Duodenal mucosa (tissue), 2 donors: Measurements from ENCODE around the gene DPYSL5.

Experiments used
- H3K27ac ChIP-seq: one replicate; pipeline ENCODE4 v1.7.0; 2013; ENCODE audit warnings: low read depth, low read length
- H3K27me3 ChIP-seq, 2 donors: one replicate each; pipeline ENCODE4 v1.7.0; 2013; ENCODE audit warnings: low read length in 2 of 2, control low read depth in 1 of 2; ENCODE audit not compliant: insufficient read depth in 2 of 2, control insufficient read depth in 1 of 2
- H3K36me3 ChIP-seq, 2 donors: one replicate each; pipeline ENCODE4 v1.7.0; 2013; ENCODE audit warnings: low read length in 2 of 2, control low read depth in 1 of 2; ENCODE audit not compliant: insufficient read depth in 2 of 2, control insufficient read depth in 1 of 2
- H3K4me1 ChIP-seq, 2 donors: one replicate each; pipeline ENCODE4 v1.7.0; 2013; ENCODE audit warnings: low read length in 2 of 2, control low read depth in 1 of 2; ENCODE audit not compliant: insufficient read depth in 2 of 2, control insufficient read depth in 1 of 2
- H3K4me3 ChIP-seq, 2 donors: one replicate each; pipeline ENCODE4 v1.7.0; 2013; ENCODE audit warnings: low read length in 2 of 2, low read depth in 1 of 2
- H3K9ac ChIP-seq, 2 donors: one replicate each; pipeline ENCODE4 v1.7.0; 2013; ENCODE audit warnings: low read length in 2 of 2, low read depth in 1 of 2
- H3K9me3 ChIP-seq, 2 donors: one replicate each; pipeline ENCODE4 v1.7.0; 2013; ENCODE audit warnings: low read length in 2 of 2, control low read depth in 1 of 2; ENCODE audit not compliant: control insufficient read depth in 1 of 2

DPYSL5 gene

GRCh38 chr2:26900831-26901321 lies 52.9 kb downstream of the DPYSL5 start:
- H3K9ac ChIP-seq = no peak overlapping the region
- no peaks in the 10 kb centered on the region for H3K27me3 ChIP-seq
- H3K4me1 ChIP-seq = peaks cover 7 to 8% of the 10 kb centered on the region in 2 donors
- H3K9me3 ChIP-seq = no peaks in the 10 kb centered on the region
- no peaks in the 10 kb centered on the region for H3K36me3 ChIP-seq
- H3K27ac ChIP-seq = no peak overlapping the region
- H3K4me3 ChIP-seq = no peak overlapping the region

DNA sequence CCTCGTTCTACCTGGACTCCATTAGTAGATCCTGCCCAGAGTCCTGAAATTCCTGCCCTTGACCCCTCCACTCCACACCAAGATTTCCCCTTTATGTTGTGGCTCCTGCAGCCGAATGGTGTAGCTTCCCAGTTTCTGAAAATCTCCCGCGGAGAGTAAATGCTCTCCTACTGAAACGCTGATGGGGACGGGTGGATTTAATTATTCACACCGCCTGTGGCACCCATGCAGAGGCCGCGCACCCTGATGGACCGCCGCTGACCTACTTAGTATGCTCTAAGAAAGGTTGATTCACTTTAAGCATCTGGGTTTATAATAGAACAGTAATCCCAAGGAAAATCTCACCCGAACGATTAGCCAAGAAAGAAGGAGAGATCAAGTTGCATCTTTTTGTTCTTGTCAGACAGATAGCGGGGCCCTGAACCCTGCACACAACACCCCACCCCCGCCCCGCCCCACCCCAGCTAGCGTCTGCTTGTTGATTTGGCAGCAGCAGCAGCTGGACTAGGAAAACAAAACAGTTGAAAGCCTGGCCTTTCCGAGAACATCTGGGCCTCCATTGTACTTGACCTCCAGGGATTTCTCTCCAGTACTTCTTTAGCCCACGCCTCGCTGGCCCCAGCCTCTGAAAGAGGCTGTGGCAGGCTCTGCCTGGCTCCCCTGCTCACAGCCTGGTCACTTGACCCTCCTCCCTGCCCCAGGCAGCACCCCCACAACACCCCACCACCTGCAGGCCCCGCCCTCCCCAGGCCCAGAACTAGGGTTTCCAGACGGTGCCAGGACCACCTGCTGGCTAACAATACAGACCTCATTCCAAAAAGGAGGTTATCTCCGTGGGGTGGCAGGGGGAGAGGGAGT lies 53.6 kb downstream of the DPYSL5 start:
- Histone ChIP-seq H3K4me1 (peaks cover 7 to 8% of the 10 kb centered on the region in 2 donors), H3K9ac (no peak overlapping the region), H3K36me3 (no peaks in the 10 kb centered on the region), H3K4me3 (no peak overlapping the region), H3K9me3 (no peaks in the 10 kb centered on the region), H3K27me3 (no peaks in the 10 kb centered on the region), H3K27ac (no peak overlapping the region)

- H3K36me3 ChIP-seq = no peaks in the 10 kb centered on the region
- H3K9ac ChIP-seq = no peak overlapping the region
- no peaks in the 10 kb centered on the region for H3K27me3 ChIP-seq
- no peak overlapping the region for H3K27ac ChIP-seq
- H3K9me3 ChIP-seq = no peaks in the 10 kb centered on the region
- H3K4me1 ChIP-seq = peaks cover 2 to 7% of the 10 kb centered on the region in 2 donors
- no peak overlapping the region for H3K4me3 ChIP-seq
Observed at GRCh38 chr2:26903676-26904075, 55.7 kb downstream of the DPYSL5 start.

DNA sequence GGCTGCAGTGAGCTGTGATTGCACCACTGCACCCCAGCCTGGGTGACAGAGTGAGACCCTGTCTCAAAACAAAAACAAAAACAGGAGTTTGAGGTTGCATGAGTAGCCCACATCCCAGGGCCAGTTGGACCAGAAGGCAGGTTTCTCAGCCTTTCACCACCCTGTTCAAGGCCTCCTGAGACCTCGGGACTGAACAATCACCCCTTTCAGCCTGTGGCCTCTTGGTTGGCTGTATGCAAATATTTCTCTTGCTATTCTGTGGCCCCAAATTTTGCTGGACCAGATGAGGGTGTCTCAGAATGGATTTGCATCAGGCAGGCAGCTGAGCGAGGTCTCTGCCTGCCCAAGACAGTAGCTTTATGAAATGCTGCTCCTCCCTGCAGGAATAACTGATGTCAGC lies 56.9 kb downstream of the DPYSL5 start:
- H3K9ac ChIP-seq = no peak overlapping the region
- no peaks in the 10 kb centered on the region for H3K36me3 ChIP-seq
- H3K9me3 ChIP-seq = no peaks in the 10 kb centered on the region
- peaks cover 0 to 7% of the 10 kb centered on the region in 2 donors for H3K4me1 ChIP-seq
- no peaks in the 10 kb centered on the region for H3K27me3 ChIP-seq
- no peak overlapping the region for H3K4me3 ChIP-seq
- no peak overlapping the region for H3K27ac ChIP-seq

DNA sequence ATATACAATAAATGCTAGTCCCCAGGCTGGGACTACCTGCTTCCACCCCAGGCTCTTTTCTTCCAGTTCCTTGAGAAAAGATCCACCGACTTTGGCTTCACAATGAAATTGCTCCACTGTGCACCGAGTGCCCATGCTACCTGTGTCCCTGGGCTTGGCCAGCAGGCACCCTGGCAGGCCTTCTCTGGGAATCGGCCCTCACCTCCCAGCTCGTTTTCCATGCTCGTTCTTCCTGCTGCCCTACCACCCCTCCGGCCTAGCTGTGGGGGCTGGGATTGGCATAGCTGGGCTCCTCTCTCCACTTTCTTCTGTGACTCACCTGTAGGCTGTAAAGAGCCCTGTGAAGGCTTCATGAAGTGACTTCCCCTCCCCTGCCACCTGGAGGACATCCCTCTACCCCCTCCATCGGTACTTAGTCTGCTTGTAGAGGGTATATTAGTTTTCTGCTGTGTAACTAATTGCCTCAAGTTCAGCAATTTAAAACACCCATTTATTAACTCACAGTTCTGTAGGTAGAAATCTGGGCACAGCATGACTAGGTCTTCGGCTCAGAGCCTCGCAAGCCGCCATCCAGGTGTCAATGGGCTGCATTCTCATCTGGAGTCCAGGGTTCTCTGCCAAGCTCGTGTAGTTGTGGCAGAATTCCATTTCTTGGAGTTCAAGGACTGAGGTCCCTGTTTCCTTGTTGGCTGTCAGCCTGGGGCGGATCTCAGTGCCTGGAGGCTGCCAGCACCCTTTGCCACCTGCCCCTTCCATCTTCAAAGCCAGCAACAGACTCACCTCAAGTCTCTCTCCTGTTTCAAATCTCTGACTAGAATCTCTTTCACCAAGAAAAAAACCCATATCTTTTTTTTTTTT lies 57.6 kb downstream of the DPYSL5 start:
- Histone ChIP-seq H3K36me3 (no peaks in the 10 kb centered on the region), H3K27ac (no peak overlapping the region), H3K9ac (no peak overlapping the region)

GRCh38 chr2:26907416-26907815 lies 59.5 kb downstream of the DPYSL5 start:
- no peak overlapping the region for H3K9ac ChIP-seq
- H3K36me3 ChIP-seq = no peaks in the 10 kb centered on the region
- H3K27me3 ChIP-seq = peaks cover 3 to 8% of the 10 kb centered on the region in 2 donors
- no peak overlapping the region for H3K27ac ChIP-seq
- peaks cover 0 to 7% of the 10 kb centered on the region in 2 donors for H3K4me1 ChIP-seq
- no peak overlapping the region for H3K4me3 ChIP-seq
- H3K9me3 ChIP-seq = no peaks in the 10 kb centered on the region

More for the DNA sequence above, 57.6 kb downstream of the DPYSL5 start:
- no peaks in the 10 kb centered on the region for H3K27me3 ChIP-seq
- H3K4me1 ChIP-seq = peaks cover 0 to 7% of the 10 kb centered on the region in 2 donors
- H3K4me3 ChIP-seq = no peak overlapping the region
- no peaks in the 10 kb centered on the region for H3K9me3 ChIP-seq

- H3K27ac ChIP-seq = no peak overlapping the region
- H3K9ac ChIP-seq = no peak overlapping the region
- H3K27me3 ChIP-seq = peaks cover 24 to 28% of the 10 kb centered on the region in 2 donors
- H3K9me3 ChIP-seq = no peaks in the 10 kb centered on the region
- H3K4me1 ChIP-seq = peaks cover 0 to 7% of the 10 kb centered on the region in 2 donors
- no peaks in the 10 kb centered on the region for H3K36me3 ChIP-seq
- H3K4me3 ChIP-seq = no peak overlapping the region
Observed at GRCh38 chr2:26910176-26910575, 62.2 kb downstream of the DPYSL5 start.

DNA sequence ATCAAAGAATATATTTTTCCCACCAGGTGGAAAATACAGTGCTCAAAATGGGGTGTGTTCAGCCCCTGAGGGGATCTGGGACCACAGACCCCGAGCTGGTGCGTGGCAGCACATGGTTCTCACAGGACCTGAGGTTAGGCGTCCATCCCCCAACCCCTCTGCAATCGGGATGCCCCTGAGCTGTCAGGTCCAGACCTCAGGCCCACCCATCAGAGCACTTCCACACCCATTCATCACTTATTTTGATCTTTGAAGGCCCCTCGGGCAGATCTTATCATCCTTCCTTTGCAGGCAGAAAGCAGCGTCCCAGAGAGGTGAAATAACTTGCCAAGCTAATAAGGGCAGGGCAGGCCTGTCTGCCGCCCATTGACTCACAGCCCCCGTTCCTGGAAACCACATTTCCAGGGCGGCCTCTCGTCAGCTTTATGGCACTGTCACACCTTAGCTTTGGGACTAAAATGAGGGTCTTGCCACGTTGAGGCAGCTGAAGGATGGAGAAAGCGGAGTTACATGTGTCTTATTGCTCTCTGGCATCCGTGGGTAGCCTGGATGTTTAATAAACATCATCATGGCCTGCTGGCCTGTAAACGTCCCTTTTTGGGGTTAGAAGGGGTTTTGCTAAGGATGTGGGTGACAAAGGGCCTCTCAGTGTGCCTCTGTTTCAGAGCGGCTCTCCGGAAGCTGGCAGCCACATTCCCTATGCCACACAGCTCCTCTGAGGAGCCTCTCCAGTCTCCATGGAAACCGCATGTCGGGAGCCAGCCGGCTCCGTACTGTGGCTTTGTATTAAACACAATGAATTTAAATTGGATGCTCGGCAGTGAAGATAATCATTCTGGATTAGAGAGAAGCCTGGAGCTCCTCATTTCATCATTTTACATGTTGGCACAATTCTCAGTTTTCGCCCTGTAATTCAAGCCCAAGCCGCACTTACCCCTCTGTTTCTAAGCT lies 64.3 kb downstream of the DPYSL5 start:
- Histone ChIP-seq H3K9me3 (no peaks in the 10 kb centered on the region), H3K4me1 (no peaks in the 10 kb centered on the region), H3K27ac (no peak overlapping the region), H3K36me3 (no peaks in the 10 kb centered on the region), H3K27me3 (peaks cover 24 to 31% of the 10 kb centered on the region in 2 donors), H3K9ac (no peak overlapping the region), H3K4me3 (no peak overlapping the region)

GRCh38 chr2:26913606-26913998 lies 65.7 kb downstream of the DPYSL5 start:
- Histone ChIP-seq H3K27me3 (peaks cover 24 to 31% of the 10 kb centered on the region in 2 donors), H3K27ac (no peak overlapping the region), H3K4me3 (no peak overlapping the region), H3K36me3 (no peaks in the 10 kb centered on the region), H3K4me1 (no peaks in the 10 kb centered on the region), H3K9me3 (no peaks in the 10 kb centered on the region), H3K9ac (no peak overlapping the region)
